ENCODE results near the gene TNFRSF25. TPM values are rescaled to one million over a fixed set of nuclear protein-coding genes. Genes with fewer than 3 reads are reported as not detected.
"Not testable (repeated sequence)": the region's sequence is repeated elsewhere in the genome, so short reads cannot be mapped to it uniquely, and the experiment has no call there.

The TNFRSF25 gene
- total RNA-seq, 1 experiment from 2014 or later: 27.6 TPM

- ChIA-PET CTCF (interaction anchor here (0.6 to 1.0 kb wide), 3 partner anchors 24 to 33 kb away, joined by 3 read pairs; no protein-coding TSS in a partner anchor), POLR2A (no interaction called here)
- DNase-seq (ENCODE audit: unreplicated experiment): no peak
- intact Hi-C loops (cut with micrococcal nuclease): no loop called here
- H3K27ac Mint-ChIP-seq (ENCODE audit: low read depth, unreplicated experiment): no peak overlapping the region
- peaks cover 24% of the 10 kb centered on the region for H3K27me3 Mint-ChIP-seq (ENCODE audit: insufficient read depth, unreplicated experiment)
- peaks cover 5% of the 10 kb centered on the region for H3K4me1 Mint-ChIP-seq (ENCODE audit: insufficient read depth, unreplicated experiment)
- H3K4me3 Mint-ChIP-seq (ENCODE audit: unreplicated experiment): no peak overlapping the region
- TF ChIP-seq CTCF (IDR thresholded peaks at IDR 0.05; ENCODE audit: unreplicated experiment): no peak
- BruUV-seq (replicated peaks): no TSS peak
- H3K9me3 Mint-ChIP-seq (ENCODE audit: unreplicated experiment): no peaks in the 10 kb centered on the region
- no peaks in the 10 kb centered on the region for H3K36me3 Mint-ChIP-seq (ENCODE audit: insufficient read depth, unreplicated experiment)
These were observed 18.8 kb downstream of the TNFRSF25 start for GRCh38 chr1:6447016-6447817.

- no peak for DNase-seq (ENCODE audit: unreplicated experiment)
- Mint-ChIP-seq H3K36me3 (ENCODE audit: insufficient read depth, unreplicated experiment) (no peaks in the 10 kb centered on the region), H3K4me1 (ENCODE audit: insufficient read depth, unreplicated experiment) (peaks cover 5% of the 10 kb centered on the region), H3K9me3 (ENCODE audit: unreplicated experiment) (no peaks in the 10 kb centered on the region), H3K4me3 (ENCODE audit: unreplicated experiment) (no peak overlapping the region), H3K27ac (ENCODE audit: low read depth, unreplicated experiment) (no peak overlapping the region), H3K27me3 (ENCODE audit: insufficient read depth, unreplicated experiment) (peaks cover 24% of the 10 kb centered on the region)
- intact Hi-C loops (cut with micrococcal nuclease): no loop called here
- ChIA-PET POLR2A (no interaction called here), CTCF (interaction anchor here (0.6 to 1.0 kb wide), 4 partner anchors 23 to 44 kb away, joined by 3 to 4 read pairs (median 3); no protein-coding TSS in a partner anchor)
- no TSS peak for BruUV-seq (replicated peaks)
- no peak for TF ChIP-seq CTCF (IDR thresholded peaks at IDR 0.05; ENCODE audit: unreplicated experiment)
These were observed 19.3 kb downstream of the TNFRSF25 start for GRCh38 chr1:6446665-6447015.

GRCh38 chr1:6445929-6446328, 20.0 kb downstream of the TNFRSF25 start:
- CTCF ChIA-PET: interaction anchor here (0.6 to 1.0 kb wide), 4 partner anchors 9 to 44 kb away, joined by 3 to 5 read pairs (median 4); no protein-coding TSS in a partner anchor
- BruUV-seq (replicated peaks); H3K27ac Mint-ChIP-seq (ENCODE audit: low read depth, unreplicated experiment); H3K36me3 Mint-ChIP-seq (ENCODE audit: insufficient read depth, unreplicated experiment); H3K4me1 Mint-ChIP-seq (ENCODE audit: insufficient read depth, unreplicated experiment); H3K9me3 Mint-ChIP-seq (ENCODE audit: unreplicated experiment); intact Hi-C loops (cut with micrococcal nuclease); POLR2A ChIA-PET; H3K4me3 Mint-ChIP-seq (ENCODE audit: unreplicated experiment); DNase-seq (ENCODE audit: unreplicated experiment): not testable (repeated sequence)
- H3K27me3 Mint-ChIP-seq (ENCODE audit: insufficient read depth, unreplicated experiment): peaks cover 21% of the 10 kb centered on the region

- Mint-ChIP-seq H3K4me1 (ENCODE audit: insufficient read depth, unreplicated experiment) (peaks cover 5% of the 10 kb centered on the region), H3K4me3 (ENCODE audit: unreplicated experiment) (no peak overlapping the region), H3K27me3 (ENCODE audit: insufficient read depth, unreplicated experiment) (peaks cover 14% of the 10 kb centered on the region), H3K27ac (ENCODE audit: low read depth, unreplicated experiment) (no peak overlapping the region), H3K36me3 (ENCODE audit: insufficient read depth, unreplicated experiment) (no peaks in the 10 kb centered on the region), H3K9me3 (ENCODE audit: unreplicated experiment) (no peaks in the 10 kb centered on the region)
- CTCF ChIA-PET: interaction anchor here (0.6 kb wide), 1 partner anchor 8 kb away, joined by 5 read pairs; no protein-coding TSS in a partner anchor
- BruUV-seq (replicated peaks): no TSS peak
- TF ChIP-seq CTCF (IDR thresholded peaks at IDR 0.05; ENCODE audit: unreplicated experiment): peak; percentile 32
- DNase-seq (ENCODE audit: unreplicated experiment): peak; percentile 52
- intact Hi-C loops (cut with micrococcal nuclease): no loop called here
- POLR2A ChIA-PET: no interaction called here
These were observed 20.8 kb downstream of the TNFRSF25 start for GRCh38 chr1:6445062-6445763.
